Measurements from ENCODE around the gene PTF1A.

PTF1A gene

GRCh38 chr10:23191764-23192711 is at the start of gene PTF1A:
TSS of gene PTF1A (plus strand) at chr10:23192312. CDS start at chr10:23192531, 219 bp downstream.
- Mint-ChIP-seq H3K36me3 (ENCODE audit: low read depth) (no peaks in the 10 kb centered on the region), H3K4me1 (peaks cover 9% of the 10 kb centered on the region), H3K27me3 (ENCODE audit: low read depth, poor library complexity) (peaks cover 98% of the 10 kb centered on the region), H3K27ac (no peak within 1 kb of the TSS), H3K9me3 (no peaks in the 10 kb centered on the region), H3K4me3 (peak within 1 kb of the TSS; percentile 75)
- DNase-seq: peak; percentile 47
- no peak for TF ChIP-seq CTCF (IDR thresholded peaks at IDR 0.05)

GRCh38 chr10:23146258-23146657 is 45.9 kb upstream of the PTF1A start:
- TF ChIP-seq CTCF (IDR thresholded peaks at IDR 0.05): no peak

GRCh38 chr10:23147035-23147434 is 45.1 kb upstream of the PTF1A start:
- Mint-ChIP-seq H3K9me3 (no peaks in the 10 kb centered on the region), H3K4me1 (peaks cover 4% of the 10 kb centered on the region), H3K27ac (no peak overlapping the region), H3K27me3 (ENCODE audit: low read depth, poor library complexity) (peaks cover 23% of the 10 kb centered on the region), H3K4me3 (no peak overlapping the region), H3K36me3 (ENCODE audit: low read depth) (no peaks in the 10 kb centered on the region)
- TF ChIP-seq CTCF (IDR thresholded peaks at IDR 0.05): no peak
- no peak for DNase-seq

More at GRCh38 chr10:23146258-23146657, 45.9 kb upstream of the PTF1A start:
- Mint-ChIP-seq H3K27ac (no peak overlapping the region), H3K9me3 (peaks cover 4% of the 10 kb centered on the region), H3K36me3 (ENCODE audit: low read depth) (no peaks in the 10 kb centered on the region), H3K27me3 (ENCODE audit: low read depth, poor library complexity) (peaks cover 20% of the 10 kb centered on the region), H3K4me1 (peaks cover 4% of the 10 kb centered on the region), H3K4me3 (no peak overlapping the region)
- DNase-seq: no peak

- H3K27me3 Mint-ChIP-seq (ENCODE audit: low read depth, poor library complexity): peaks cover 23% of the 10 kb centered on the region
- no peaks in the 10 kb centered on the region for H3K9me3 Mint-ChIP-seq
- DNase-seq: no peak
- peaks cover 4% of the 10 kb centered on the region for H3K4me1 Mint-ChIP-seq
- H3K4me3 Mint-ChIP-seq: no peak overlapping the region
- no peaks in the 10 kb centered on the region for H3K36me3 Mint-ChIP-seq (ENCODE audit: low read depth)
- no peak for TF ChIP-seq CTCF (IDR thresholded peaks at IDR 0.05)
- no peak overlapping the region for H3K27ac Mint-ChIP-seq
Observed at GRCh38 chr10:23148214-23148613, 43.9 kb upstream of the PTF1A start.

- peaks cover 26% of the 10 kb centered on the region for H3K27me3 Mint-ChIP-seq (ENCODE audit: low read depth, poor library complexity)
- no peaks in the 10 kb centered on the region for H3K36me3 Mint-ChIP-seq (ENCODE audit: low read depth)
- TF ChIP-seq CTCF (IDR thresholded peaks at IDR 0.05): no peak
- DNase-seq: no peak
- H3K27ac Mint-ChIP-seq: no peak overlapping the region
- H3K9me3 Mint-ChIP-seq: peaks cover 5% of the 10 kb centered on the region
- no peak overlapping the region for H3K4me3 Mint-ChIP-seq
- H3K4me1 Mint-ChIP-seq: peaks cover 8% of the 10 kb centered on the region
Observed at GRCh38 chr10:23150091-23150490, 42.0 kb upstream of the PTF1A start.
